H1 (cell line): ENCODE measurements around the gene EPHB1. TPM values are rescaled to one million over a fixed set of nuclear protein-coding genes. Genes with fewer than 3 reads are reported as not detected.

Experiments
- CTCF ChIA-PET: fragments of 300-600 bp; sonication (Branson Sonifier 250); formaldehyde crosslinking; loops from one replicate; lab custom pipeline; 2021; ENCODE audit not compliant: partially characterized antibody; lab: Charles Lee
- POLR2A ChIA-PET: fragments of 300-600 bp; sonication (Branson Sonifier 250); formaldehyde crosslinking; loops from one replicate; lab custom pipeline; 2021; ENCODE audit warnings: inconsistent platforms; ENCODE audit not compliant: partially characterized antibody; lab: Charles Lee
- DNase-seq, 2 experiments: peaks; one replicate each; pipeline versions ENCODE4 v3.0.0 to v3.0.0-alpha.2; 2010 to 2022; ENCODE audit warnings: low spot score in 2 of 2, low read depth in 1 of 2, mixed read lengths in 1 of 2
- FAIRE-seq: peaks from 2 replicates; lab custom pipeline; 2011; peaks lifted over from hg19 to GRCh38; lab: Jason Lieb, UNC
- H2AFZ ChIP-seq: 2 replicates; pipeline ENCODE4 v1.8.1; 2012; ENCODE audit warnings: low read length, inconsistent platforms
- H2AK5ac ChIP-seq: 2 replicates; pipeline ENCODE4 v1.6.1; 2013; ENCODE audit warnings: low read depth, low read length
- H2BK120ac ChIP-seq: replicated peaks from 2 replicates; pipeline ENCODE3; 2013; ENCODE audit warnings: low read depth, low read length, inconsistent platforms
- H2BK12ac ChIP-seq: 2 replicates; pipeline ENCODE4 v1.6.1; 2013; ENCODE audit warnings: low read depth, low read length
- H2BK15ac ChIP-seq: 2 replicates; pipeline ENCODE4 v1.6.1; 2013; ENCODE audit warnings: low read length
- H2BK20ac ChIP-seq: 2 replicates; pipeline ENCODE4 v1.6.1; 2013; ENCODE audit warnings: low read length
- H2BK5ac ChIP-seq: 2 replicates; pipeline ENCODE4 v1.6.1; 2013; ENCODE audit warnings: low read depth, low read length
- H3K14ac ChIP-seq: 2 replicates; pipeline ENCODE4 v1.6.1; 2013; ENCODE audit warnings: inconsistent platforms; ENCODE audit not compliant: insufficient read length
- H3K18ac ChIP-seq: 2 replicates; pipeline ENCODE4 v1.6.1; 2013; ENCODE audit warnings: low read length; ENCODE audit errors: extremely low read depth
- H3K23ac ChIP-seq: 2 replicates; pipeline ENCODE4 v1.6.1; 2013; ENCODE audit warnings: inconsistent platforms; ENCODE audit not compliant: insufficient read length
- H3K23me2 ChIP-seq: 2 replicates; pipeline ENCODE4 v1.6.1; 2013; ENCODE audit warnings: low read depth, low read length
- H3K27ac ChIP-seq: 2 replicates; pipeline ENCODE4 v1.6.1; 2011; ENCODE audit warnings: low read depth, low read length, inconsistent platforms
- H3K27me3 ChIP-seq, 4 experiments: replicated peaks in 1 of 4; 1 replicate in 1 of 4; 2 replicates in 3 of 4; pipeline versions ENCODE4 v1.6.1 to v1.8.1; 2011 to 2013; ENCODE audit warnings: low read length in 3 of 4, mild to moderate bottlenecking in 3 of 4, inconsistent platforms in 2 of 4, mixed read lengths in 2 of 4, moderate library complexity in 1 of 4; ENCODE audit not compliant: control insufficient read depth in 3 of 4, insufficient read depth in 3 of 4; ENCODE audit errors: extremely low read depth in 1 of 4
- H3K36me3 ChIP-seq, 4 experiments: 2 replicates each; pipeline versions ENCODE4 v1.6.1 to v1.8.1; 2011 to 2013; ENCODE audit warnings: mild to moderate bottlenecking in 4 of 4, low read length in 3 of 4, moderate library complexity in 2 of 4, control low read depth in 1 of 4, inconsistent platforms in 1 of 4; ENCODE audit not compliant: insufficient read depth in 4 of 4, control insufficient read depth in 2 of 4
- H3K4ac ChIP-seq: replicated peaks from 2 replicates; pipeline ENCODE3; 2013; ENCODE audit warnings: low read length, low read depth, mixed read lengths, inconsistent platforms; ENCODE audit not compliant: insufficient read length
- H3K4me1 ChIP-seq, 4 experiments: replicated peaks in 1 of 4; 1 replicate in 1 of 4; 2 replicates in 3 of 4; pipeline versions ENCODE4 v1.6.1 to v1.8.1; 2011 to 2013; ENCODE audit warnings: low read length in 3 of 4, inconsistent platforms in 2 of 4, mixed read lengths in 1 of 4; ENCODE audit not compliant: insufficient read depth in 4 of 4, control insufficient read depth in 3 of 4
- H3K4me2 ChIP-seq, 2 experiments: 2 replicates each; pipeline versions ENCODE4 v1.6.1 to v1.8.1; 2011 to 2013; ENCODE audit warnings: low read depth in 2 of 2, low read length in 2 of 2, control low read depth in 1 of 2, inconsistent platforms in 1 of 2, mild to moderate bottlenecking in 1 of 2; ENCODE audit not compliant: insufficient read depth in 1 of 2
- H3K4me3 ChIP-seq, 4 experiments: fragments of 200-600, 300-600 bp in 1 of 4; sonication (generic), shearing (Covaris generic), sonication (Bioruptor Twin) in 1 of 4; 2 replicates each; pipeline versions ENCODE4 v1.5.1 to v1.8.1; 2011 to 2016; ENCODE audit warnings: low read length in 4 of 4, low read depth in 3 of 4, control low read depth in 2 of 4, inconsistent platforms in 2 of 4, mild to moderate bottlenecking in 2 of 4, mixed read lengths in 1 of 4, moderate library complexity in 1 of 4; ENCODE audit not compliant: insufficient read depth in 2 of 4; ENCODE audit errors: extremely low read depth in 1 of 4
- H3K56ac ChIP-seq: replicated peaks from 2 replicates; pipeline ENCODE3; 2013; ENCODE audit warnings: low read depth, mild to moderate bottlenecking, mixed read lengths, low read length, inconsistent platforms; ENCODE audit not compliant: insufficient read length
- H3K79me1 ChIP-seq: 2 replicates; pipeline ENCODE4 v1.6.1; 2013; ENCODE audit warnings: low read depth, low read length, control low read depth
- H3K79me2 ChIP-seq, 2 experiments: 2 replicates each; pipeline versions ENCODE4 v1.6.1 to v1.8.1; 2012 to 2013; ENCODE audit warnings: low read length in 2 of 2, mild to moderate bottlenecking in 2 of 2, inconsistent platforms in 1 of 2; ENCODE audit not compliant: insufficient read depth in 2 of 2, control insufficient read depth in 1 of 2
- H3K9ac ChIP-seq, 4 experiments: replicated peaks in 1 of 4; 1 replicate in 1 of 4; 2 replicates in 3 of 4; pipeline versions ENCODE4 v1.6.1 to v1.8.1; 2011 to 2013; ENCODE audit warnings: low read depth in 3 of 4, low read length in 3 of 4, control low read depth in 2 of 4, mild to moderate bottlenecking in 2 of 4, moderate library complexity in 2 of 4, inconsistent platforms in 1 of 4; ENCODE audit errors: extremely low read depth in 1 of 4
- H3K9me3 ChIP-seq, 2 experiments: 2 replicates each; pipeline versions ENCODE4 v1.6.1 to v1.8.1; 2012 to 2013; ENCODE audit warnings: mild to moderate bottlenecking in 2 of 2, moderate library complexity in 2 of 2, control low read depth in 1 of 2, inconsistent platforms in 1 of 2, low read depth in 1 of 2, low read length in 1 of 2, mixed read lengths in 1 of 2; ENCODE audit not compliant: insufficient read depth in 2 of 2
- H4K20me1 ChIP-seq, 2 experiments: replicated peaks in 1 of 2; 2 replicates each; pipeline versions ENCODE3 to v1.8.1; 2011 to 2013; ENCODE audit warnings: inconsistent platforms in 2 of 2, low read length in 2 of 2, mild to moderate bottlenecking in 1 of 2; ENCODE audit not compliant: insufficient read depth in 2 of 2, control insufficient read depth in 1 of 2
- H4K5ac ChIP-seq: 2 replicates; pipeline ENCODE4 v1.6.1; 2013; ENCODE audit warnings: low read length, low read depth, mixed read lengths, inconsistent platforms; ENCODE audit not compliant: insufficient read length
- H4K8ac ChIP-seq: 2 replicates; pipeline ENCODE4 v1.8.0; 2013; ENCODE audit warnings: mild to moderate bottlenecking, moderate library complexity, low read length, inconsistent platforms; ENCODE audit not compliant: insufficient read depth; ENCODE audit errors: extremely low read depth
- H4K91ac ChIP-seq: replicated peaks from 2 replicates; pipeline ENCODE3; 2013; ENCODE audit warnings: low read length, mixed read lengths, inconsistent platforms; ENCODE audit not compliant: insufficient read length
- EP300 ChIP-seq, 2 experiments: IDR thresholded peaks; 1 replicate in 1 of 2; 2 replicates in 1 of 2; pipeline ENCODE4 v1.6.1; 2011 to 2012; ENCODE audit warnings: low read depth in 2 of 2, low read length in 2 of 2, mild to moderate bottlenecking in 2 of 2, borderline replicate concordance in 1 of 2, inconsistent platforms in 1 of 2, moderate library complexity in 1 of 2
- GTF2F1 ChIP-seq: IDR thresholded peaks from 2 replicates; pipeline ENCODE4 v1.6.1; 2012; ENCODE audit warnings: low read depth, low read length, improper control_type of control experiment, borderline replicate concordance
- JUND ChIP-seq: IDR thresholded peaks from 2 replicates; pipeline ENCODE4 v1.6.1; 2011; ENCODE audit warnings: mild to moderate bottlenecking, improper control_type of control experiment, low read length
- KDM1A ChIP-seq: fragments of 200-600, 300-600 bp; sonication (generic); IDR thresholded peaks from 2 replicates; pipeline ENCODE4 v1.7.1; 2016; ENCODE audit warnings: mild to moderate bottlenecking, low read length, borderline replicate concordance
- RNF2 ChIP-seq: fragments of 200-900, 300-1000 bp; sonication (generic); IDR thresholded peaks from 2 replicates; pipeline ENCODE4 v1.7.1; 2016; ENCODE audit warnings: borderline replicate concordance, low read depth, mild to moderate bottlenecking, antibody characterized with exemption, low read length; ENCODE audit not compliant: poor library complexity, severe bottlenecking; ENCODE audit errors: missing control alignments
- TEAD4 ChIP-seq: IDR thresholded peaks from 2 replicates; pipeline ENCODE4 v1.6.1; 2012; ENCODE audit warnings: low read depth, low read length, inconsistent platforms, mixed read lengths
- WGBS, 2 experiments: shearing (Covaris generic) in 1 of 2; methylation state at CpG; one replicate each; pipeline versions ENCODE4 v1.1.6 to v1.1.7; 2013 to 2015; ENCODE audit warnings: low lambda C conversion rate in 2 of 2, mixed read lengths in 2 of 2, inconsistent platforms in 1 of 2, low coverage in 1 of 2, missing lambda C conversion rate in 1 of 2; ENCODE audit not compliant: insufficient replicate concordance in 2 of 2, insufficient coverage in 1 of 2, insufficient read length in 1 of 2; ENCODE audit errors: extremely low coverage in 1 of 2, missing lambda C conversion rate in 1 of 2; 5-methylcytosine and 5-hydroxymethylcytosine counted together
- polyA plus RNA-seq, 7 experiments: library from polyadenylated mRNA; depleted of rRNA in 3 of 7; stranded (reverse) in 5 of 7; unstranded in 2 of 7; fragments of >200 nt in 5 of 7; fragments of 200-250 nt in 2 of 7; gene quantifications; 1 replicate in 5 of 7; 2 replicates in 1 of 7; 4 replicates in 1 of 7; pipeline versions ENCODE4 v1.2.1 to v1.2.3, GENCODE V29; 2011 to 2013; ENCODE audit warnings: missing spikeins in 2 of 7, mixed read lengths in 2 of 7
- total RNA-seq: library from RNA; stranded (reverse); fragmentation: NEBNext Ultra II Directional; extraction: Animal tissue kit (Norgen Biotek cat#: 25700); gene quantifications from 2 replicates; pipeline ENCODE4 v1.2.1, GENCODE V29; 2021

The EPHB1 gene
- total and polyA plus RNA-seq, 2 of the 8 experiments (the other 6 are each of a cell fraction or from before 2014, with no cell fraction given), result 3.5 to 5.9 TPM

DNA sequence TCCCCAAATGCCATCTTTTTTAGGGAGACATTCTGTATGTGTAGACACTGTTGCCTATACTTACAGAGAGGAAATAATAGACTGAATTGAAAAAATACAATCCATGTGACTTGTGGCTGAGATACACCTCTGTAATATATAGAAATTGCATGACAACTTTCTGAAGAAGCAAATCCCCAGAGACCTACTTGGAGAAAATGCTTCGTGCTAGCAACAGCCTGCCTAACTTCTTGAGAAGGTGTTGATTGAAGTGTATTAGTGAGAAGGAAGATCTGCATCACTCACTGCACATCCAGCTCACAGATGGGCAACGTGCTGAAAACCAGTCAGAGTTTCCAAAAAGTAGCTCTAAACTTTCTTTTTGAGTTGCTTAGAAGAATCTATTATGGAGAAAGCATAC, 404.1 kb downstream of the EPHB1 start:
- H3K23ac ChIP-seq, result no peak overlapping the region
- FAIRE-seq (no peak), DNase-seq (no peak)
- H3K36me3 ChIP-seq, result no peaks in the 10 kb centered on the region; a peak in 2 of 8 replicates
- H3K56ac ChIP-seq, result no peak overlapping the region
- no peaks in the 10 kb centered on the region; the same call in 1 of the 2 replicates for H3K23me2 ChIP-seq
- no peak overlapping the region for H2BK20ac ChIP-seq
- H4K8ac ChIP-seq, result no peak overlapping the region
- no peak overlapping the region for H3K9ac ChIP-seq
- no peak for TF ChIP-seq GTF2F1
- TF ChIP-seq RNF2, result no peak
- TF ChIP-seq EP300 (IDR thresholded peaks at IDR 0.05; ENCODE audit: borderline replicate concordance in 1 of 2, low read depth in 2 of 2, low read length in 2 of 2), result no peak
- TF ChIP-seq JUND, result no peak
- TF ChIP-seq KDM1A, result no peak
- no peak for TF ChIP-seq TEAD4
- H3K79me2 ChIP-seq, result no peaks in the 10 kb centered on the region
- no peak overlapping the region for H4K91ac ChIP-seq
- H2BK15ac ChIP-seq, result no peak overlapping the region
- H3K4ac ChIP-seq, result no peak overlapping the region
- H2BK120ac ChIP-seq, result no peak overlapping the region
- H3K9me3 ChIP-seq, result no peaks in the 10 kb centered on the region
- no peaks in the 10 kb centered on the region for H4K20me1 ChIP-seq
- no peak overlapping the region for H3K18ac ChIP-seq
- no peaks in the 10 kb centered on the region for H3K79me1 ChIP-seq
- no peak overlapping the region for H3K14ac ChIP-seq
- H3K4me2 ChIP-seq, result no peak overlapping the region
- no peak overlapping the region for H3K4me3 ChIP-seq
- H2AK5ac ChIP-seq, result no peak overlapping the region
- no peaks in the 10 kb centered on the region for H3K4me1 ChIP-seq
- no peak overlapping the region for H4K5ac ChIP-seq
- ChIA-PET POLR2A (no interaction called here), CTCF (no interaction called here)
- no peak overlapping the region for H2BK12ac ChIP-seq
- 92% methylated on average over 2 of the region's 2 CpGs; no CpG with 5 or more reads in 1 of the 2 experiments for WGBS, 2 experiments
- H3K27ac ChIP-seq, result no peak overlapping the region
- H2AFZ ChIP-seq, result no peak overlapping the region
- H2BK5ac ChIP-seq, result no peak overlapping the region
- H3K27me3 ChIP-seq, result no peaks in the 10 kb centered on the region
